Endothelial cell (in vitro differentiated cells): ENCODE measurements around the gene IPO7. TPM values are rescaled to one million over a fixed set of nuclear protein-coding genes. Genes with fewer than 3 reads are reported as not detected.
"Not testable (repeated sequence)": the region's sequence is repeated elsewhere in the genome, so short reads cannot be mapped to it uniquely, and the experiment has no call there.

ENCODE experiments used
- DNase-seq: peaks from one replicate; pipeline ENCODE4 v3.0.0; 2021; ENCODE audit warnings: low spot score
- H3K27ac Mint-ChIP-seq: one replicate; pipeline ENCODE4 v1.8.0; 2021; ENCODE audit warnings: mixed read lengths, inconsistent platforms; ENCODE audit not compliant: unreplicated experiment
- H3K27me3 Mint-ChIP-seq: one replicate; pipeline ENCODE4 v1.8.0; 2021; ENCODE audit warnings: mild to moderate bottlenecking, moderate library complexity, mixed read lengths, inconsistent platforms; ENCODE audit not compliant: unreplicated experiment
- H3K36me3 Mint-ChIP-seq: one replicate; pipeline ENCODE4 v1.8.0; 2021; ENCODE audit warnings: mild to moderate bottlenecking, low read depth, mixed read lengths, inconsistent platforms; ENCODE audit not compliant: unreplicated experiment
- H3K4me1 Mint-ChIP-seq: one replicate; pipeline ENCODE4 v1.8.0; 2021; ENCODE audit warnings: mild to moderate bottlenecking, mixed read lengths, inconsistent platforms; ENCODE audit not compliant: unreplicated experiment
- H3K4me3 Mint-ChIP-seq: one replicate; pipeline ENCODE4 v1.8.0; 2021; ENCODE audit warnings: mild to moderate bottlenecking, mixed read lengths, inconsistent platforms; ENCODE audit not compliant: unreplicated experiment
- H3K9me3 Mint-ChIP-seq: one replicate; pipeline ENCODE4 v1.8.0; 2021; ENCODE audit warnings: mixed read lengths, inconsistent platforms; ENCODE audit not compliant: unreplicated experiment
- CTCF ChIP-seq: fragments of 200-600 bp; sonication (generic); IDR thresholded peaks from one replicate; pipeline ENCODE4 v1.5.0; 2021; ENCODE audit warnings: antibody characterized with exemption; ENCODE audit not compliant: unreplicated experiment
- total RNA-seq: library from RNA; stranded (reverse); fragmentation: NEBNext Ultra II Directional; extraction: Animal tissue kit (Norgen Biotek cat#: 25700); gene quantifications from one replicate; pipeline ENCODE4 v1.2.1, GENCODE V29; 2021; ENCODE audit not compliant: unreplicated experiment

The IPO7 gene
- total RNA-seq, 1 donor from 2014 or later: 106 TPM

- TF ChIP-seq CTCF: no peak
- no peaks in the 10 kb centered on the region for H3K9me3 Mint-ChIP-seq
- no peak for DNase-seq
- H3K36me3 Mint-ChIP-seq: no peaks in the 10 kb centered on the region
- peaks cover 8% of the 10 kb centered on the region for H3K4me1 Mint-ChIP-seq
- H3K27me3 Mint-ChIP-seq: peaks cover 5% of the 10 kb centered on the region
- H3K27ac Mint-ChIP-seq: no peak overlapping the region
- H3K4me3 Mint-ChIP-seq: no peak overlapping the region
These were observed 33.1 kb upstream of the IPO7 start for GRCh38 chr11:9351321-9351881.

GRCh38 chr11:9357041-9357440 lies 27.4 kb upstream of the IPO7 start:
- no peak for DNase-seq
- Mint-ChIP-seq H3K27me3 (peaks cover 6% of the 10 kb centered on the region), H3K27ac (no peak overlapping the region), H3K9me3 (no peaks in the 10 kb centered on the region), H3K4me3 (no peak overlapping the region), H3K4me1 (peaks cover 3% of the 10 kb centered on the region), H3K36me3 (no peaks in the 10 kb centered on the region)
- no peak for TF ChIP-seq CTCF

GRCh38 chr11:9360862-9361622 lies 23.4 kb upstream of the IPO7 start:
- not testable (repeated sequence) for H3K4me3 Mint-ChIP-seq, H3K27me3 Mint-ChIP-seq, H3K9me3 Mint-ChIP-seq, H3K36me3 Mint-ChIP-seq, H3K4me1 Mint-ChIP-seq, H3K27ac Mint-ChIP-seq, DNase-seq

- no peak for TF ChIP-seq CTCF
- Mint-ChIP-seq H3K4me3 (no peak overlapping the region), H3K36me3 (no peaks in the 10 kb centered on the region), H3K27ac (peak overlapping the region; percentile 57), H3K9me3 (no peaks in the 10 kb centered on the region), H3K27me3 (peaks cover 3% of the 10 kb centered on the region), H3K4me1 (peaks cover 9% of the 10 kb centered on the region)
- DNase-seq: no peak
These were observed 22.0 kb upstream of the IPO7 start for GRCh38 chr11:9362393-9362863.

GRCh38 chr11:9363954-9364912 lies 20.2 kb upstream of the IPO7 start:
- Mint-ChIP-seq H3K36me3 (no peaks in the 10 kb centered on the region), H3K4me3 (peak overlapping the region; percentile 82), H3K9me3 (no peaks in the 10 kb centered on the region), H3K27me3 (peaks cover 3% of the 10 kb centered on the region), H3K4me1 (peaks cover 9% of the 10 kb centered on the region), H3K27ac (peak overlapping the region; percentile 96)
- peak; percentile 85 for DNase-seq
- no peak for TF ChIP-seq CTCF
